HG03469 (cell line): ENCODE data around the gene FASN.

Experiments used
- ATAC-seq: cut with Tn5 transposase; IDR thresholded peaks from one replicate; pipeline ENCODE4 v1.9.1; 2021; ENCODE audit warnings: mild to moderate bottlenecking, moderate library complexity, moderate number of reproducible peaks; ENCODE audit not compliant: unreplicated experiment

The FASN gene

DNA sequence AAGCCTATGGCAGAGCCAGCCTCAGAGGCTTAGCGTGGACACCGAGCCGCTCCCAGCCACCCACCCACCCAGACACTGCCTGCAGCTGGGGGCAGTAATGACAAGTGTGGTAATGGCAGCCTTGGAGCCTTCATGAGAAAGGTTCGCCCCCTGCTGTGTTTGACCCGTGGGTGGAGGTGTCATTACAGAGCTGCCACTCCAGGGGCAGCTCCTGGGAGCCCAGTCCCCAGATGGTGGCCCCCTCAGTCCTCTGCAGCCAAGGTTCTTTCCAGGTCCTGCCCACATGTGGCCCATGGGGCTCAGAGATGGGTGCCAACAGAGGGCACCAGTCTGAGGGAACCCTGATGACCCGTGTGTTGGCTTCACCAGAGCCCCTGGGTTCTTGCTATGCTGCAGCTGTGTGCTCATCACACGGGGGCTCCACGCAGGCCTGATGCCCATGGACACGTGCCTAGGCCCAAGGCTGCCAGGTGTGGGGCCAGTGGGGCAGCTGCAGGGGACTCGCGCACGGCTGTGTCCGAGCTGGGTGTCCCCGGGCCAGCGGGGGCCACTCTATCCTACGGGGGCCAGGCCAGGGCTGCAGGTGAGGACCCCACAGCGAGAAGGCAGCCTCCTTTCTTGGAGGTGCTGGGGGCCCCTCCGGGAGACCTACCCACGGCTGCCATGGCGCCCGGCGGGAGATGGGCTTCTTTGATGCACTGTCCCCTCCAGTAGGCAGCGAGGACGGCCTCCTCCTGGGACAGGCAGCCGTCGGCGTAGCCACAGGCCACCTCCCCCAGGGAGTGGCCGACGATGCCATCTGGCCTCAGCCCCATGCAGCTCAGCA is 8.1 kb downstream of the FASN start:
- no peak for ATAC-seq

DNA sequence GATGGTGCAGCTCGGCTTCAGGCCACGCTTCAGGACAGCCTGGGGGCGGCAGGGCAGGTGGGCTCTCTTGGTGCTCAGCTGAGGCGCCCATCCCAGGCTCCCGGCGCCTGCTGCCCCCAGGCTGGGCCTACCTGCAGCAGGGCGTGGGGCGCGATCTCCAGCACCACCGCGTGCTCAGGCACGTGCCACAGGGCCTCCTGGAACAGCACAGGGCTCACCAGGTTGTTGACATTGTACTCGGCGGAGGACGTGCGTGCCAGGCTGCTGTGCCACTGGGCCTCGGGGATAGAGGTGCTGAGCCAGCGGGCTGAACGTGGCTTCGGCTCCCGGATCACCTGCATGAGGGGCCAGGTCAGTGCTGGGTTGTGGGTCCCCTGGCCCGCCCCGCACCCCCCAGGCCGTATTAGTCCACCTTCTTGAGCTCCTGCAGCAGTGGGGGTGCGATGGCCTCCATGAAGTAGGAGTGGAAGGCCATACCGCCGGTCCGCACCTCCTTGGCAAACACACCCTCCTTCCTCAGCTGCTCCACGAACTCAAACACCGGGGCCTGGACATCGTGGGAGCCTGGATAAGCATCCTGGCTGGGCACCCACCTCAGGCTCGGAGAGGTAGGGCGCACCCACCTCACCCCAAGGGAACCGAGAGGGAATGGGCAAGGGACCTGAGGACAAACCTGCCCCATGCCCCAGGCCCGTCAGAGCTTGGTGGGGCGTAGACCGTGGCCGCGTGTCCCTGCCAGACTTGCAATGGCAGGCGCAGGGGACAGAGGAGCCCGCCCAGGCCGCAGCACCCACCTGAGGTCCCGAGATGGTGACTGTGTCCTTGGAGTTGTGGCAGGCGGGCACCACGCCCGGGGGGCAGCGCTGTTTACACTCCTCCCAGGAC is 9.0 kb downstream of the FASN start:
- ATAC-seq: no peak

GRCh38 chr17:82087961-82088837 is 9.8 kb downstream of the FASN start:
- ATAC-seq: no peak

DNA sequence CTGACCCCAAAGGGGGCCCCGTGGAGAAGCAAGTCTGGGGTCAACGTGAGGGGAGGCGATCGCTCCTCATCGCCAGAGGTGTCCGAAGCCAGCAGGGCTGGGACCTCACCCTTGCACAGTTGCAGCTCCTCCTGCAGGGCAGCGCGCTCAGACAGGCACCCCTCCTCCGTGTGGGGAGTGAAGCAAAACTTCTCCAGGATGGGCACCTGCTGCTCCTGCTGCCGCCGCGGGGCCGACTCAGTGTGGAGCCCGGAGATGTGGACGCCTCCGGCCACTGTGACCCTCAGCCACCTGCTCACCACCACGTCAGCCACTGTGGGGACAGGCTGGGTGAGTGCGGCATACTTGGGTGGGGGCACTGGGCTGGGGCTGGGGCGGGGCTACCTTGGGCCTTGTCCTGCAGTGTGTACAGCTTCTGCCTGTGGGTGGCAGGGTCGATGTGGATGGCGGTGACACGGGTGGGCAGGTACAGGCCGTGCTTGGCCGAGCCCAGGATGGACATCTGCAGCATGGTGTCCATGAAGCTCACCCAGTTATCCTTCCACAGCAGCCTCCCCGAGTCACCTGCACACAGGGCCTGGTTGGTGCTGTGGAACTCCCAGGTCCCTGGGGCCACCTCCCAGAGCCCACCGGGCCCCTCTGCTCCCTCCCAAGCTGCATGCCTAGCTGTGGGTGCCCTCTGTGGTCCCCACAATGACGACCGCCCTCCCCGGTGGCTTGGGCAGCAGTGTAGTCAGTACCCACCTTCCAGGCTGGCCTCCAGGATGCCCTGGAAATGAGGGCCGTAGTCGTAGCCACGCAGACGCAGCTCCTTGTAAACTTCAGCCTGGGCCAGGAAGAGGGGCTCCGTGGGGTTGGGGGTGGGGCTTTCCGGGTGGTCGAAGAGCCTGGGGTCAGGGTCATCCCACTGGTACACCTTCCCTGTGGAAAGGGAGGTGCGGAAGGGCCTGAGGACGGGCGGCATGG is 10.8 kb downstream of the FASN start:
- no peak for ATAC-seq

- no peak for ATAC-seq
Observed at GRCh38 chr17:82085931-82086764, 11.9 kb downstream of the FASN start.

DNA sequence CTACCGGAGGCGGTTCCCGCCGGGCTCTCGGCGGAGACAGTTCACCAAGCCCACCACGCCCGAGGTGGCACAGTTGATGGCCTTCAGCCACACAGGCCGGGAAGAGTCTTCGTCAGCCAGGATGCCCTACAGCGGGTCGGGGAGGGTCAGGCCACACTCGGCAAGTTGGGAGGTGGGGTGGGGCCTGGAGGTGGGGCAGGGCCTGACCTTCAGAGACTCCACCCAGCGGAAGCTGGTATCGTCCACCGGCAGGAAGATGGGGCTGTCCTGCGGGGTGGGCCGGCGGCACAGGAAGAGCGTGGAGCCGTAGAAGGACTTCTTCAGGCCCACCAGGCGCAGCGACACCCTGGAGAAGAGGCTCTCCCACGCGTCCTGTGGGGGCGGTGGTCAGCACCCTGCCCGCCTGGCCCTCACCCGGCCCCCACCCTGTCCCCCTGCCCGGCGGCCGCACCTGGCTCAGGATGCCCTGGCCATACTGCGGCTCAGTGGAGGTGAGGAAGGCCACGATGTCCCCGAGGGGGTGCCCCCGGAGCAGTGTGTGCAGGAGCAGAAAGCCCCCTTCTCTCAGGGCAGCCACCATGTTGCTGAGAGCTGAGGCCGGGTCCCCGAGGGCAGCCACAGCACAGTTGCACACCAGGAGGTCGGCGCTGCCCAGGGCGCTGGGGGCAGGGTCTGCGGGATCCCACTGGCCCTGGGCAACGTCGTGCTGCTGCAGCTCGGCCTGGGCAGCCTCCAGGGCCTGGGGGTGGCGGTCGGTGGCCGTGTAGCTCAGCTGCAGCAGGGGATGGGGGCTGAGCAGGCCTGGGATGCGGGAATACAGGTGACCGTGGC is 12.8 kb downstream of the FASN start:
- no peak for ATAC-seq

DNA sequence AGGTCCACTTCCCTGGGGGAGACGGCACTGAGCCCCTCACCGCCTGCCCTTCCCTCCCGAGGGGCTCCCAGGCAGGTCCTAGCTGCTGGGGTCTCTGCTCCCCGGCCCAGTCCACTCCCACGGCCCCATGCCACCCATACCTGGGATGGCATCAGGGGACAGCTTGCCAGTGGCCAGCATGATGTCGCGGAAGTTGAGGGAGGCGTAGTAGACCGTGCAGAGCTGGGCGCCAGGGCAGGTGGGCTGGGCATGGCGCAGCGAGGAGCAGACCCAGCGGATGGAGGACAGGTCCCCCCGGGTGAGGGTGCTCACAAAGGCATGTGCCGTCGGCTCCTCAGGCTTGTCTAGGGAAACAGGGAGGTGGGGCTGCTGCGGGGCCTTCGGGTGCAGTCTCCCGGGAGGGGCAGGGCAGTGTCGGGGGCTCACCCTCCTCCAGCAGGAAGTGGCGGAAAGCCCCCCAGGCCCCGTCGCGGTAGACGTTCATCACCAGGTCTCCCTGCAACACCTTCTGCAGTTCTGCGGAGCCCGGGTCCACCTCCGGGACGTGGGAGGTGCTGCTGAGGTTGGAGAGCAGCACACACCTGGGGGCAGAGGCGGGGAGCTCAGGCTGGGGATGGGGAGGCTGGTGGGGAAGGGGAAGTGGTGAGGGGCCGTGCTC is 13.5 kb downstream of the FASN start:
- ATAC-seq: no peak

DNA sequence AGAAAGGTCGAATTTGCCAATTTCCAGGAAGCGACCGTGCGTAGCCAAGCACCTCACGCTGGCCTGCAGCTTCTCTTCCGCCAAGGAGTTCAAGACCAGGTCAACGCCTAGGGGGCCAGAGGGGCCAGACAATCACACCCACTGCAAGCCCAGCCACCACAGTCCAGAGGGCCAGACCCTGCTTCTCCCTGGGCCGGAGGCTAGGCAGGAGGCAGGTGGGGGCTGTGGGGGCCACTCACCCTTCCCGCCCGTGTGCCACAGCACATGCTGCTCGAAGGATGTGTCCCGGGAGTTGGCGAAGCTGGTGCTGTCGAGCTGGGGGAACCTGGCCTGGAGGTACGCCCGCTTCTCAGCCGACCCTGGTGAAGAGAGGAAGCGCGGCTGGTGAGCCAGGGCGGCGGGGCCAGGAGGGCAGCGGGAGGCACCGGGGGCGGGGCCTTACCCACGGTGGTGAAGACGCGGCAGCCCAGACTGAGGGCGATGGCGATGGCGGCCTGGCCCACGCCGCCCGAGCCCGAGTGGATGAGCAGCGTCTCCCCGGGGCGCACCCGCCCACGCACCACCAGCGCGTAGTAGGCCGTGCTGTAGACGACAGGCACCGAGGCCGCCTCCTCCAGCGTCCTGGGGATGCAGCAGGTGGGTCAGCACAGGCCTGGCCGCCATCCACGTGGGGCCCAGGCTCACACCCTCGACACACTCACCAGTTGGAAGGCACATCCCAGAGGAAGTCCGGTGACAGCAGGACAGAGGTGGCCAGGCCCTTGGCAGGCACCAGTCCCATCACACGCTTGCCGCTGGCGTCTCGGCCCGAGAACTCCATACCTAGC is 14.3 kb downstream of the FASN start:
- no peak for ATAC-seq

GRCh38 chr17:82083009-82083408 is 15.0 kb downstream of the FASN start:
- ATAC-seq: no peak

DNA sequence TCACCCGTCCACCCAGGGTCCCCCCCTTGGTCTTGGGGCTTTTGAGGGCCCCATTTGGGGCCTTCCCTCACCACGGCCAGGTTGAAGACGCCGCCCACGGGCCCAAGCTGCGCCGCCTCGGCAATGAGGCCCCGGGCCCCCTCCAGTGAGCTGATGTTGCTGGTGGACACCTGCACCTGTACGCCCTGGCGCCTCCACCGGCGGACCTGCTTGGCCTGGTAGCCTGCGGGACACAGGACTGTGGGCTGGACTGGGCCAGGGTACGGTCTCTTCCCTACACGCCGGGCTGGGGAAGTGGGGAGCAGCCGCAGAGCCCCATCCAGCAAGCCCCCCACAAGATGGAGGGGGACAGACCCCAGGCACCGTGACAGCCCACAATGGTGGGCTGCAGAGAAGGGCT is 15.6 kb downstream of the FASN start:
- ATAC-seq: no peak

DNA sequence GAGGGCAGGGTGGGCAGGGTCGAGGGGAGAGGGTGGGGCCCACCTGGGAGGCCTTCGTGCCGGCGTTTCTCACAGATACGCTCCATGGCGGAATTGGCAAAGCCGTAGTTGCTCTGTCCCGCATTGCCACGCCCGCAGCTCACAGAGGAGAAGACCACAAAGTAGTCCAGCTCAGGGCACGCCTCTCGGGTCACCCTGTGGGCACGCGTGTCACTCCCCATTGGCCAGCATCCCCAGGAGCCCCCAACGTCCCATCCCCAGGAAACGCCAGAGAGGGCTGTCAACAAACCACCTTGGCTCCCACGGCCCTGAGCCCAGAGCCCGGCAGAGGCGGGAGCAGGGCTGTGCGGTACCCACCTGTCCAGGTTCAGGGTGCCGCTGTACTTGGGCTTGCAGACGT is 16.1 kb downstream of the FASN start:
- ATAC-seq: no peak

GRCh38 chr17:82081546-82081945 is 16.5 kb downstream of the FASN start:
- no peak for ATAC-seq

DNA sequence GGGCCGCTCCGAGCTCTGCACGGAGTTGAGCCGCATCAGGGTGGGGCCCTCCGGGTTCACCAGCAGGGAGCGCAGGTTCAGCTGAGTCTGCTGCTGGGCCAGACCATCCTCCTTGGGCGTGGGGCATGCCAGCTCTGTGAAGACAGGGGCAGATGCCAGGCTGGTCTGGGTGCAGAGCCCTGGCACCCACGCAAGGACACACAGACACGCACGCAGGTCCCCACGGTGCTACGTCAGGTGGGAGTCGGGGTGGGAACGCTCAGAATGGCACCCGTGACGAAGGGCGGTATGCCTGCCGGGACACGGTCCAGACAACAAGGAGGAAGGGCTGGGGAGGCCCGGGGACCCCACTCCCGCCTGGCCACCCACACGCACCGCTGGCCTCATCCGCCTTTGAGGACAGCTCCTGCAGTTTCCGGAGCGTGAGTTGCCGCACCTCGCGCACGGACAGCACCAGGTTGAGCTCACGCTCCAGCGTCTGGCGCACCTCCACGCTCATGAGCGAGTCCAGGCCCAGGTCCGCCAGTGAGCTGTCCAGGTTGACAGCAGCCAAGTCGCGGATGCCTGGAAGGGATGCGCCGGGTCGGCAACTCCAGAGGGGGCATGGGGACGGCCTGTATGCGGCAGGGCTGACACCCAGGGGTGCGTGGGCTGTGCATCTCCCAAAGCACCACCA is 17.1 kb downstream of the FASN start:
- ATAC-seq: no peak

GRCh38 chr17:82080048-82080788 is 17.8 kb downstream of the FASN start:
- no peak for ATAC-seq

DNA sequence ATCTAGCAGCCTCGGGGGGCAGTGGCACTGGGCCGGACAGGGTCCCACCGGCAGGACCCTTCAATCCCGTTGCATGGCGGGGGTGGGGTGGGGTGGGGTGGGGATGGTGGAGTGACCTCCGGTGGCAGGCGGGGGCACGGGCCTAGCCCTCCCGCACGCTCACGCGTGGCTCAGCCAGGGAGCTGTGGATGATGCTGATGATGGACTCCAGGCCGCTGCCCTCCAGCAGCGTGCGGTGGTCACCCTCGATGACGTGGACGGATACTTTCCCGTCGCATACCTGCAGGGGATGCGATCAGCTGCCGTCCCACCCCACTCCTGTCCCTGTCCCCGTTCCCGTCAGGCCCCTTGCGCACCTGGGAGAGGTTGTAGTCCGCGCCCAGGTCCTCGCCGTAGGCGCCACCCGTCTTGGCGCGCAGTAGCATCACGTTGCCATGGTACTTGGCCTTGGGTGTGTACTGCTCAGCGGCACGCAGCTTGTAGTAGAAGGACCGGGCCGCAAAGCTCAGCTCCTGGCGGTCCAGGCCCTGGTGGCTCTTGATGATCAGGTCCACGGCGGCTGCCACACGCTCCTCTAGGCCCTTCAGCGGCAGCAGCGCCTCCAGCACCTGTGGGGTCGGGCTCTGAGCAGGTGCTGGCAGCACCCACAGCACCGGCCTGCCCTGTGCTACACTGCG is 18.9 kb downstream of the FASN start:
- ATAC-seq: no peak
